WTC11 (cell line): ENCODE data around the gene OR8K1. TPM values are rescaled to one million over a fixed set of nuclear protein-coding genes. Genes with fewer than 3 reads are reported as not detected.

ENCODE experiments used
- ATAC-seq: fragments of 200-7000 bp; cut with Tn5 transposase; 2 replicates; pipeline ENCODE4 v1.10.0; 2021; ENCODE audit warnings: mild to moderate bottlenecking, moderate library complexity
- CTCF ChIA-PET: fragments of 300-600 bp; sonication (Branson Sonifier 250); formaldehyde crosslinking; loops from one replicate; lab custom pipeline; 2021; ENCODE audit warnings: antibody characterized with exemption; lab: Charles Lee
- POLR2A ChIA-PET: fragments of 350-600 bp; sonication (Branson Sonifier 250); formaldehyde crosslinking; loops from one replicate; lab custom pipeline; 2021; ENCODE audit warnings: antibody characterized with exemption; lab: Charles Lee
- DNase-seq: peaks from one replicate; pipeline ENCODE4 v3.0.0; 2021; ENCODE audit warnings: low spot score
- H3K27ac Mint-ChIP-seq: 2 replicates; pipeline ENCODE4 v1.8.0; 2021; ENCODE audit warnings: mixed read lengths
- H3K27me3 Mint-ChIP-seq: 2 replicates; pipeline ENCODE4 v1.8.0; 2021; ENCODE audit warnings: low read depth, mild to moderate bottlenecking, moderate library complexity, mixed read lengths
- H3K36me3 Mint-ChIP-seq: 2 replicates; pipeline ENCODE4 v1.8.0; 2021; ENCODE audit warnings: mixed read lengths
- H3K4me1 Mint-ChIP-seq: 2 replicates; pipeline ENCODE4 v1.8.0; 2022; ENCODE audit warnings: mixed read lengths
- H3K4me3 Mint-ChIP-seq: 2 replicates; pipeline ENCODE4 v1.8.0; 2021; ENCODE audit warnings: mild to moderate bottlenecking, moderate library complexity, mixed read lengths
- H3K9me3 Mint-ChIP-seq: 2 replicates; pipeline ENCODE4 v1.8.0; 2021; ENCODE audit warnings: mixed read lengths
- ATF2 ChIP-seq: sonication (generic); formaldehyde crosslinking; IDR thresholded peaks from 2 replicates; pipeline ENCODE4 v1.8.1; 2022; ENCODE audit warnings: low read depth, missing genetic modification reagents, borderline replicate concordance
- ATF3 ChIP-seq: sonication (generic); formaldehyde crosslinking; conservative IDR thresholded peaks from 2 replicates; pipeline ENCODE4 v1.8.1; 2022; ENCODE audit warnings: mild to moderate bottlenecking, missing genetic modification reagents
- CREB1 ChIP-seq: sonication (generic); formaldehyde crosslinking; IDR thresholded peaks from 2 replicates; pipeline ENCODE4 v1.8.0; 2023; ENCODE audit warnings: mild to moderate bottlenecking, missing genetic modification reagents
- E2F5 ChIP-seq: sonication (generic); formaldehyde crosslinking; IDR thresholded peaks from 2 replicates; pipeline ENCODE4 v1.8.1; 2022; ENCODE audit warnings: mild to moderate bottlenecking, moderate library complexity, missing genetic modification reagents
- ESRRA ChIP-seq: sonication (generic); formaldehyde crosslinking; IDR thresholded peaks from 2 replicates; pipeline ENCODE4 v1.8.1; 2022; ENCODE audit warnings: mild to moderate bottlenecking, missing genetic modification reagents, borderline replicate concordance
- FOXJ3 ChIP-seq: sonication (generic); formaldehyde crosslinking; IDR thresholded peaks from 2 replicates; pipeline ENCODE4 v1.9.0; 2021; ENCODE audit warnings: missing genetic modification reagents, mild to moderate bottlenecking, borderline replicate concordance
- FOXK1 ChIP-seq: sonication (generic); formaldehyde crosslinking; IDR thresholded peaks from 2 replicates; pipeline ENCODE4 v1.8.0; 2022; ENCODE audit warnings: mild to moderate bottlenecking, moderate library complexity, missing genetic modification reagents
- GABPB1 ChIP-seq: sonication (generic); formaldehyde crosslinking; IDR thresholded peaks from 2 replicates; pipeline ENCODE4 v1.8.1; 2023; ENCODE audit warnings: mild to moderate bottlenecking, missing genetic modification reagents
- GRHL2 ChIP-seq: fragments of 250-450 bp; sonication (Bioruptor Pico); IDR thresholded peaks from 2 replicates; pipeline ENCODE4 v1.8.0; 2022; ENCODE audit warnings: mild to moderate bottlenecking, moderate library complexity; ENCODE audit not compliant: insufficient replicate concordance, severe bottlenecking
- IRF2 ChIP-seq: sonication (generic); formaldehyde crosslinking; IDR thresholded peaks from 2 replicates; pipeline ENCODE4 v1.8.0; 2022; ENCODE audit warnings: low read depth, missing genetic modification reagents, borderline replicate concordance
- JUN ChIP-seq: sonication (generic); formaldehyde crosslinking; IDR thresholded peaks from 2 replicates; pipeline ENCODE4 v1.8.0; 2023; ENCODE audit warnings: mild to moderate bottlenecking, missing genetic modification reagents
- MAX ChIP-seq: sonication (generic); formaldehyde crosslinking; IDR thresholded peaks from 2 replicates; pipeline ENCODE4 v1.8.0; 2022; ENCODE audit warnings: mild to moderate bottlenecking, missing genetic modification reagents
- NR1H2 ChIP-seq: sonication (generic); formaldehyde crosslinking; IDR thresholded peaks from 2 replicates; pipeline ENCODE4 v1.9.0; 2021; ENCODE audit warnings: mild to moderate bottlenecking, moderate library complexity, missing genetic modification reagents
- NR2C2 ChIP-seq: sonication (generic); formaldehyde crosslinking; IDR thresholded peaks from 2 replicates; pipeline ENCODE4 v1.8.0; 2022; ENCODE audit warnings: mild to moderate bottlenecking, missing genetic modification reagents
- PRRX2 ChIP-seq: fragments of 250-450 bp; sonication (Bioruptor Pico); IDR thresholded peaks from 2 replicates; pipeline ENCODE4 v1.8.0; 2021; ENCODE audit warnings: mild to moderate bottlenecking
- SMAD3 ChIP-seq: sonication (generic); formaldehyde crosslinking; IDR thresholded peaks from 2 replicates; pipeline ENCODE4 v1.8.0; 2022; ENCODE audit warnings: missing genetic modification reagents, mild to moderate bottlenecking, borderline replicate concordance
- STAT6 ChIP-seq: sonication (generic); formaldehyde crosslinking; conservative IDR thresholded peaks from 2 replicates; pipeline ENCODE4 v1.8.1; 2023; ENCODE audit warnings: mild to moderate bottlenecking, low read depth, missing genetic modification reagents, moderate library complexity
- ZNF121 ChIP-seq: sonication (generic); formaldehyde crosslinking; IDR thresholded peaks from 2 replicates; pipeline ENCODE4 v1.8.0; 2023; ENCODE audit warnings: missing genetic modification reagents
- ZNF263 ChIP-seq: sonication (generic); formaldehyde crosslinking; IDR thresholded peaks from 2 replicates; pipeline ENCODE4 v1.8.1; 2022; ENCODE audit warnings: low read depth, mild to moderate bottlenecking, moderate library complexity, missing genetic modification reagents
- ZNF396 ChIP-seq: fragments of 250-450 bp; sonication (Bioruptor Pico); IDR thresholded peaks from 2 replicates; pipeline ENCODE4 v1.8.0; 2021; ENCODE audit warnings: mild to moderate bottlenecking, moderate library complexity, borderline replicate concordance
- ZNF416 ChIP-seq: fragments of 250-450 bp; sonication (Bioruptor Pico); IDR thresholded peaks from 2 replicates; pipeline ENCODE4 v1.9.0; 2021; ENCODE audit warnings: mild to moderate bottlenecking, inconsistent platforms
- total RNA-seq: library from RNA; stranded (reverse); gene quantifications from 3 replicates; pipeline ENCODE4 v1.2.3, GENCODE V29; 2021
- TF ChIP-seq, protein P1 (sequence below): sonication (generic); formaldehyde crosslinking; IDR thresholded peaks from 2 replicates; pipeline ENCODE4 v1.8.1; 2023; ENCODE audit warnings: mild to moderate bottlenecking, missing genetic modification reagents, moderate library complexity
- TF ChIP-seq, protein P2 (sequence below): sonication (generic); formaldehyde crosslinking; IDR thresholded peaks from 2 replicates; pipeline ENCODE4 v1.8.0; 2023; ENCODE audit warnings: mild to moderate bottlenecking, missing genetic modification reagents
- TF ChIP-seq, protein P3 (sequence below): sonication (generic); formaldehyde crosslinking; IDR thresholded peaks from 2 replicates; pipeline ENCODE4 v1.8.1; 2022; ENCODE audit warnings: mild to moderate bottlenecking, missing genetic modification reagents, moderate library complexity, borderline replicate concordance
- TF ChIP-seq, protein P4 (sequence below): fragments of 250-450 bp; sonication (Bioruptor Pico); IDR thresholded peaks from 2 replicates; pipeline ENCODE4 v1.8.0; 2021; ENCODE audit warnings: mild to moderate bottlenecking

Gene OR8K1
- total RNA-seq, 1 experiment from 2014 or later: not detected

GRCh38 chr11:56375324-56375723 lies 29.5 kb downstream of the OR8K1 start, which contains the start of gene OR8U1 (continued):
- TF ChIP-seq, protein P1, sequence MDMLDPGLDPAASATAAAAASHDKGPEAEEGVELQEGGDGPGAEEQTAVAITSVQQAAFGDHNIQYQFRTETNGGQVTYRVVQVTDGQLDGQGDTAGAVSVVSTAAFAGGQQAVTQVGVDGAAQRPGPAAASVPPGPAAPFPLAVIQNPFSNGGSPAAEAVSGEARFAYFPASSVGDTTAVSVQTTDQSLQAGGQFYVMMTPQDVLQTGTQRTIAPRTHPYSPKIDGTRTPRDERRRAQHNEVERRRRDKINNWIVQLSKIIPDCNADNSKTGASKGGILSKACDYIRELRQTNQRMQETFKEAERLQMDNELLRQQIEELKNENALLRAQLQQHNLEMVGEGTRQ (CRISPR knock-in tag): no peak
- TF ChIP-seq E2F5 (CRISPR knock-in tag) (no peak), MAX (CRISPR knock-in tag) (no peak), ZNF263 (no peak), CREB1 (CRISPR knock-in tag) (no peak), FOXJ3 (no peak), PRRX2 (no peak)
- TF ChIP-seq, protein P2, sequence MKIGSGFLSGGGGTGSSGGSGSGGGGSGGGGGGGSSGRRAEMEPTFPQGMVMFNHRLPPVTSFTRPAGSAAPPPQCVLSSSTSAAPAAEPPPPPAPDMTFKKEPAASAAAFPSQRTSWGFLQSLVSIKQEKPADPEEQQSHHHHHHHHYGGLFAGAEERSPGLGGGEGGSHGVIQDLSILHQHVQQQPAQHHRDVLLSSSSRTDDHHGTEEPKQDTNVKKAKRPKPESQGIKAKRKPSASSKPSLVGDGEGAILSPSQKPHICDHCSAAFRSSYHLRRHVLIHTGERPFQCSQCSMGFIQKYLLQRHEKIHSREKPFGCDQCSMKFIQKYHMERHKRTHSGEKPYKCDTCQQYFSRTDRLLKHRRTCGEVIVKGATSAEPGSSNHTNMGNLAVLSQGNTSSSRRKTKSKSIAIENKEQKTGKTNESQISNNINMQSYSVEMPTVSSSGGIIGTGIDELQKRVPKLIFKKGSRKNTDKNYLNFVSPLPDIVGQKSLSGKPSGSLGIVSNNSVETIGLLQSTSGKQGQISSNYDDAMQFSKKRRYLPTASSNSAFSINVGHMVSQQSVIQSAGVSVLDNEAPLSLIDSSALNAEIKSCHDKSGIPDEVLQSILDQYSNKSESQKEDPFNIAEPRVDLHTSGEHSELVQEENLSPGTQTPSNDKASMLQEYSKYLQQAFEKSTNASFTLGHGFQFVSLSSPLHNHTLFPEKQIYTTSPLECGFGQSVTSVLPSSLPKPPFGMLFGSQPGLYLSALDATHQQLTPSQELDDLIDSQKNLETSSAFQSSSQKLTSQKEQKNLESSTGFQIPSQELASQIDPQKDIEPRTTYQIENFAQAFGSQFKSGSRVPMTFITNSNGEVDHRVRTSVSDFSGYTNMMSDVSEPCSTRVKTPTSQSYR: no peak

DNA sequence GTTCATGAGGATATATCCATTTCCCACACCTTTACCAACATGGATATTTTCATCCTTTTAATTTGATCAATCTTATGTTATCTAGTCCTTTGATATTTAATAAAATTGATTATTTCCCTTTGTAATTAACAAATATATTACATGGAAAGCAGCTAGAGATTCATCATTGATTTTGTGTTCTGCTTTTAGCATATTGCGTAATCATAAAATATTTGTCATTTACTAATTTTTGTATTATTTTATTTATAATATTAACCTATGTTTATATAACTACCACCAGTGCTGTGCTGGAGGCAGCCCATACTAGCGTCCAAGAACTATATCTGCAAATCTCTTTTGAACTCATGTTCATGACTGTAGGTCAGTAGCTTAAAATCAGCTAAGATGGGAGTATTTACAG lies 34.3 kb downstream of the OR8K1 start:
- H3K4me3 Mint-ChIP-seq: no peak overlapping the region
- H3K4me1 Mint-ChIP-seq: no peaks in the 10 kb centered on the region
- ChIA-PET CTCF (interaction anchor here (0.6 kb wide), 1 partner anchor 91 kb away, joined by 3 read pairs; no protein-coding TSS in a partner anchor), POLR2A (no interaction called here)
- DNase-seq (no peak), ATAC-seq (no peak)
- H3K9me3 Mint-ChIP-seq: no peaks in the 10 kb centered on the region
- H3K36me3 Mint-ChIP-seq: no peaks in the 10 kb centered on the region
- no peak overlapping the region for H3K27ac Mint-ChIP-seq
- H3K27me3 Mint-ChIP-seq: no peaks in the 10 kb centered on the region
- TF ChIP-seq ATF3 (CRISPR knock-in tag) (no peak), JUN (CRISPR knock-in tag) (no peak), IRF2 (CRISPR knock-in tag) (no peak), STAT6 (CRISPR knock-in tag) (no peak), NR1H2 (no peak), NR2C2 (no peak), FOXK1 (no peak), GRHL2 (CRISPR knock-in tag) (no peak), SMAD3 (no peak), ZNF396 (CRISPR knock-in tag) (no peak), ESRRA (CRISPR knock-in tag) (no peak), ZNF416 (CRISPR knock-in tag) (no peak), ATF2 (CRISPR knock-in tag) (no peak), ZNF121 (no peak), GABPB1 (CRISPR knock-in tag) (no peak)
- TF ChIP-seq, protein P3, sequence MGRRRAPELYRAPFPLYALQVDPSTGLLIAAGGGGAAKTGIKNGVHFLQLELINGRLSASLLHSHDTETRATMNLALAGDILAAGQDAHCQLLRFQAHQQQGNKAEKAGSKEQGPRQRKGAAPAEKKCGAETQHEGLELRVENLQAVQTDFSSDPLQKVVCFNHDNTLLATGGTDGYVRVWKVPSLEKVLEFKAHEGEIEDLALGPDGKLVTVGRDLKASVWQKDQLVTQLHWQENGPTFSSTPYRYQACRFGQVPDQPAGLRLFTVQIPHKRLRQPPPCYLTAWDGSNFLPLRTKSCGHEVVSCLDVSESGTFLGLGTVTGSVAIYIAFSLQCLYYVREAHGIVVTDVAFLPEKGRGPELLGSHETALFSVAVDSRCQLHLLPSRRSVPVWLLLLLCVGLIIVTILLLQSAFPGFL (CRISPR knock-in tag): no peak
- TF ChIP-seq, protein P4, sequence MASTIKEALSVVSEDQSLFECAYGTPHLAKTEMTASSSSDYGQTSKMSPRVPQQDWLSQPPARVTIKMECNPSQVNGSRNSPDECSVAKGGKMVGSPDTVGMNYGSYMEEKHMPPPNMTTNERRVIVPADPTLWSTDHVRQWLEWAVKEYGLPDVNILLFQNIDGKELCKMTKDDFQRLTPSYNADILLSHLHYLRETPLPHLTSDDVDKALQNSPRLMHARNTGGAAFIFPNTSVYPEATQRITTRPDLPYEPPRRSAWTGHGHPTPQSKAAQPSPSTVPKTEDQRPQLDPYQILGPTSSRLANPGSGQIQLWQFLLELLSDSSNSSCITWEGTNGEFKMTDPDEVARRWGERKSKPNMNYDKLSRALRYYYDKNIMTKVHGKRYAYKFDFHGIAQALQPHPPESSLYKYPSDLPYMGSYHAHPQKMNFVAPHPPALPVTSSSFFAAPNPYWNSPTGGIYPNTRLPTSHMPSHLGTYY (CRISPR knock-in tag): no peak
